OCI-LY3 (cell line): Measurements from ENCODE around the gene TIMM44.

Experiments used
- EZH2phosphoT487 ChIP-seq: fragments of 200-600 bp; shearing (Covaris generic); IDR thresholded peaks from 2 replicates; pipeline ENCODE4 v1.6.1; 2018; ENCODE audit warnings: antibody characterized with exemption, mixed run types, low read depth
- TF ChIP-seq, protein P1 (sequence below): fragments of 200-600, 300-600 bp; sonication (generic); IDR thresholded peaks from 2 replicates; pipeline ENCODE4 v1.5.1; 2014; ENCODE audit warnings: antibody characterized with exemption, low read length, low read depth

DNA sequence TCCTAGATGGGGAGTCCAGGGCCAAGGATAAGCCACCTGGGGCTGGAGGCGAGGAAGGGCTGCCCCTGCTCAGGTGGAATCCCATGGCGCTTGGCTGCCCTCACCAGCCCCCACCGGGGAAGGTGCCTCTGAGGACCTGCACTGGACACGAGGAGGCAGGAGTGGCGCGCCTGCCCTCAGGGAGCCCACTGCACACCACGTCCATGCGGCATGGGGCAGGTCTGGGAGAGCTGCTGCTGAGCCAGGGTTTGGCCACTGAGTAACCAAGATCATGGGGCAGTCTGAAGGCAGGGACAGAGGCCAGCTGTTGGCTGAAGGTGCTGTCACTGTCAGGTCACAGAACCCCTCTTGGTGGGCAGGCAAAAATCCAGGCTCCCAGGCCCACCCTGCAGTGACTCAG, 36.1 kb upstream of the TIMM44 start:
- TF ChIP-seq, protein P1, sequence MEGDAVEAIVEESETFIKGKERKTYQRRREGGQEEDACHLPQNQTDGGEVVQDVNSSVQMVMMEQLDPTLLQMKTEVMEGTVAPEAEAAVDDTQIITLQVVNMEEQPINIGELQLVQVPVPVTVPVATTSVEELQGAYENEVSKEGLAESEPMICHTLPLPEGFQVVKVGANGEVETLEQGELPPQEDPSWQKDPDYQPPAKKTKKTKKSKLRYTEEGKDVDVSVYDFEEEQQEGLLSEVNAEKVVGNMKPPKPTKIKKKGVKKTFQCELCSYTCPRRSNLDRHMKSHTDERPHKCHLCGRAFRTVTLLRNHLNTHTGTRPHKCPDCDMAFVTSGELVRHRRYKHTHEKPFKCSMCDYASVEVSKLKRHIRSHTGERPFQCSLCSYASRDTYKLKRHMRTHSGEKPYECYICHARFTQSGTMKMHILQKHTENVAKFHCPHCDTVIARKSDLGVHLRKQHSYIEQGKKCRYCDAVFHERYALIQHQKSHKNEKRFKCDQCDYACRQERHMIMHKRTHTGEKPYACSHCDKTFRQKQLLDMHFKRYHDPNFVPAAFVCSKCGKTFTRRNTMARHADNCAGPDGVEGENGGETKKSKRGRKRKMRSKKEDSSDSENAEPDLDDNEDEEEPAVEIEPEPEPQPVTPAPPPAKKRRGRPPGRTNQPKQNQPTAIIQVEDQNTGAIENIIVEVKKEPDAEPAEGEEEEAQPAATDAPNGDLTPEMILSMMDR, result no peak
- no peak for TF ChIP-seq EZH2phosphoT487
